HG02884 (cell line): ENCODE measurements around the gene TNRC18.
"Not testable (repeated sequence)": the region's sequence is repeated elsewhere in the genome, so short reads cannot be mapped to it uniquely, and the experiment has no call there.

Source experiments
- ATAC-seq: cut with Tn5 transposase; IDR thresholded peaks from one replicate; pipeline ENCODE4 v1.9.1; 2021; ENCODE audit warnings: mild to moderate bottlenecking, moderate library complexity; ENCODE audit not compliant: unreplicated experiment

TNRC18 gene, protein sequence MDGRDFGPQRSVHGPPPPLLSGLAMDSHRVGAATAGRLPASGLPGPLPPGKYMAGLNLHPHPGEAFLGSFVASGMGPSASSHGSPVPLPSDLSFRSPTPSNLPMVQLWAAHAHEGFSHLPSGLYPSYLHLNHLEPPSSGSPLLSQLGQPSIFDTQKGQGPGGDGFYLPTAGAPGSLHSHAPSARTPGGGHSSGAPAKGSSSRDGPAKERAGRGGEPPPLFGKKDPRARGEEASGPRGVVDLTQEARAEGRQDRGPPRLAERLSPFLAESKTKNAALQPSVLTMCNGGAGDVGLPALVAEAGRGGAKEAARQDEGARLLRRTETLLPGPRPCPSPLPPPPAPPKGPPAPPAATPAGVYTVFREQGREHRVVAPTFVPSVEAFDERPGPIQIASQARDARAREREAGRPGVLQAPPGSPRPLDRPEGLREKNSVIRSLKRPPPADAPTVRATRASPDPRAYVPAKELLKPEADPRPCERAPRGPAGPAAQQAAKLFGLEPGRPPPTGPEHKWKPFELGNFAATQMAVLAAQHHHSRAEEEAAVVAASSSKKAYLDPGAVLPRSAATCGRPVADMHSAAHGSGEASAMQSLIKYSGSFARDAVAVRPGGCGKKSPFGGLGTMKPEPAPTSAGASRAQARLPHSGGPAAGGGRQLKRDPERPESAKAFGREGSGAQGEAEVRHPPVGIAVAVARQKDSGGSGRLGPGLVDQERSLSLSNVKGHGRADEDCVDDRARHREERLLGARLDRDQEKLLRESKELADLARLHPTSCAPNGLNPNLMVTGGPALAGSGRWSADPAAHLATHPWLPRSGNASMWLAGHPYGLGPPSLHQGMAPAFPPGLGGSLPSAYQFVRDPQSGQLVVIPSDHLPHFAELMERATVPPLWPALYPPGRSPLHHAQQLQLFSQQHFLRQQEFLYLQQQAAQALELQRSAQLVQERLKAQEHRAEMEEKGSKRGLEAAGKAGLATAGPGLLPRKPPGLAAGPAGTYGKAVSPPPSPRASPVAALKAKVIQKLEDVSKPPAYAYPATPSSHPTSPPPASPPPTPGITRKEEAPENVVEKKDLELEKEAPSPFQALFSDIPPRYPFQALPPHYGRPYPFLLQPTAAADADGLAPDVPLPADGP (N-terminal part only)

DNA sequence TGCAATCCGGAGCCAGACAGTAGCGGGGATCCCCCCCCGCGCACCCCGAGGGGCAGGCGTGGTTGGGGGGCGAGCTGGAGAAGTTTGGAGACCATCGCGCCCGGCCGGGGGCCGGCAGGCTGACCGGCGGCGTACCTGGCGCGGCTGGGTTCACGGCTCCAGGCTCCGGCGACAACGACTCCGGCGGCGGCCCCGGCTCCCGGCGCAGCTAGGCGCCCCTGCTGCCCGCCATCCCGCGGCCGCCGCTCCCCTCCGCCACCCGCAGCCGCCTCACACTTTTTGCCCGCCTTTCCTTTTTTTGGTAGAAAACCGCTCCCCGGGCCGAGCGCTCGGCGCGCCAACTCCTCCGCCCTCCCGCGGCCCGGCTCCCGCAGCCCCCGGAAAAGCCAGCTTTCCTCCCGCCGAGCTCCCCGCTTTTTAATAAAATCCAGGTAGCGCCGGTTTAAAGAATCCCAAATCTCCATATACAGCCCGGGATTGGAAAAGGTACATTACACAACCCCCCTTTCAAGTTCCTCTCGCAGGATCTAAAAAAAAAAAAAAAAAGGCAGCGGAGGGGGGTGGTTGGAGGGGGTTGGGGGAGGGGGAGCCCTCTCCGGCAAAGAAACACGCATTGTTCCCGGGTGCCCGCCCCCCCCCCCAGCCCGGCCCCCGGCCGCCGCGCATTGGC, at the start of gene TNRC18:
TNRC18 (minus strand) TSS at position 529 of the 670 bp plus-strand sequence. CDS start 2,588 bp downstream, outside the sequence.
- no peak for ATAC-seq

DNA sequence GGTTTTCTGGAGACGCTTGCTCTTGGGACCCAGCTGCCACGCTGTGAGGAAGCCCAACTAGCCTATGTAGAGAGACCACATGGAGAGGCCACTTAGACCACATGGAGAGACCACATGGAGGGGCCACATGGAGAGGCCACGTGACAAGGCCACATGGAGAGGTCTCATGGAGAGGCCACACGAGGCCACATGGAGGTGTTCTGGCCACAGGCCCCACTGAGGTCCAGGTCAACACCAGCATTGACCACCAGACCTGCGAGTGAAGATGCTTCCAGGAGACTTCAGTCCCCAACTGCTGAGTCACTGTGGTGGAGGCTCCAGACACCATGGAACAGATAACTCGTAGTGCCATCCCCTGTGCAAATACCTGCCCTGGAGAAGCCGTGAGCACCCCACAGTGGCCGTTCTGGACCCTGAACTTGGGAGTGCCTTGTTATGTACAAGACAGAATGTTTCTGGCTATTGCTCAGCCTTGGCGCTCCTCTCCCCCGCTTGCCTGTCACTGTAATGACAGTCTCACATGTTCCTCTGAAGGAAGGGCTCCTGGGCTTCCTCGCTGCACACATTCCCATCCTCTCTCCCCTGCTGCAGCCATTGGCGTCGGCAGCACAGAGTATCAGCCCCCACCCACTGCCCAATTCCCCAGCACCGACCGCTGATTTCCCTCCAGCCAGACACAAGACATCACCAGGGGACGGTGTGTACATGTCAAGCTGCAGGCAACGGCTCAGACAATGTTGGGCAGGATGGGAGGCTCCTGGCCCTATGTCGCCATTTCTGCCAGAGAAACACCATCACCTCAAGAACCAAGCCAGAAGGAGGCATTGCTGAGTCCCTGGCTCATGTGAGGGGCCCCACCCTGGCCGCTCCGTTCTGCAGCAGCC, 49.0 kb upstream of the TNRC18 start:
- no peak for ATAC-seq

DNA sequence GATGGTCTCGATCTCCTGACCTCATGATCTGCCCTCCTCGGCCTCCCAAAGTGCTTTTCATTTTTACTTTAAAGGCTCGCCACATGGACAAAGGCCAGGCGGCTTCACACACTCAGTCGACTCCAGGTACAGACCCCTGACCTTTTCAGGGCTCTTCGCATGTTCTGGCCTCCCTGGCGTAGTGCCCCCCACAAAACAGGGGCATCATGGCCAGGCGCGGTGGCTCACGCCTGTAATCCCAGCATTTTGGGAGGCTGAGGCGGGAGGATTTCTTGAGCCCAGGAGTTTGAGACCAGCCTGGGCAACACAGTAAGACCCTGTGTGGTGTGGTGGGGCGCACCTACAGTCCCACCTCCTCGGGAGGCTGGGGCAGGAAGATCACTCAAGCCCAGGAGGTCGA, 48.0 kb upstream of the TNRC18 start:
- ATAC-seq = not testable (repeated sequence)

DNA sequence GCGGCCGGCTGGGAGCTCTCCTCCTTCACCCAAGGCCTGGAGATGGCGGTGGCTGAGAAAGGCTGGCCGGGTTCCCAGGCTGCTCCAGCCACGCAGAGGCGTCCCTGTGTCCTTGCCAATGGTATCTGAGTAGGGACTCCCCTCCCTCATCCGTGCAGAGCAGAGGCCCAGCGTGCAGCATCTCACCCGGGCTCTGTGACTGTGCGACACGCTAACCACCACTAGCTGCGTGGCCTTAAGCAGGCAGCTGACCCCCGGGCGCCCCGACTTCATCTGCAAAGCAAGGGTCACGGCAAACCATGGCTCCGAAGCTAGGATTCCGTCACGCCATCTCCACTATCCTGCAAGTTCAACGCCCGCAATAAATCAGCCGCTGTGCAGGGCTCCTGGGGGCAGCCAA, 47.2 kb upstream of the TNRC18 start:
- no peak for ATAC-seq

DNA sequence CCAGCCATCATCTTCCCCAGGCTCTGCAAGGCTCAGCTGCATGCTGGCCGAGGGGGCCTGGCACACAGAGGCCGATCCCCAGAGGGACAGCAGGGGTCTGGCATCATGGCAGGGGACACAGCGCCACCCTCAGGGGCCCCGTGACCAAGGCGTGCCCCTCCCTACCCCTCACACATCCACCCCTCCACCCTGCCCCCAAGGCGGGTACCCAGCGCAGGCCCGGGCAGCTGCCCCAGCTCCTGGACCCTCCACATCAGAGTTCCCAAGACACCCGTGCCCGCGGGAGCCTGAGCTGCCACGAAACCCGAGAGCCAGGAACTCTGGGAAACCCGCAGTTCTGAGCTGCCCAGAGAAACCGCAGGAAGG, 46.5 kb upstream of the TNRC18 start:
- ATAC-seq = no peak

DNA sequence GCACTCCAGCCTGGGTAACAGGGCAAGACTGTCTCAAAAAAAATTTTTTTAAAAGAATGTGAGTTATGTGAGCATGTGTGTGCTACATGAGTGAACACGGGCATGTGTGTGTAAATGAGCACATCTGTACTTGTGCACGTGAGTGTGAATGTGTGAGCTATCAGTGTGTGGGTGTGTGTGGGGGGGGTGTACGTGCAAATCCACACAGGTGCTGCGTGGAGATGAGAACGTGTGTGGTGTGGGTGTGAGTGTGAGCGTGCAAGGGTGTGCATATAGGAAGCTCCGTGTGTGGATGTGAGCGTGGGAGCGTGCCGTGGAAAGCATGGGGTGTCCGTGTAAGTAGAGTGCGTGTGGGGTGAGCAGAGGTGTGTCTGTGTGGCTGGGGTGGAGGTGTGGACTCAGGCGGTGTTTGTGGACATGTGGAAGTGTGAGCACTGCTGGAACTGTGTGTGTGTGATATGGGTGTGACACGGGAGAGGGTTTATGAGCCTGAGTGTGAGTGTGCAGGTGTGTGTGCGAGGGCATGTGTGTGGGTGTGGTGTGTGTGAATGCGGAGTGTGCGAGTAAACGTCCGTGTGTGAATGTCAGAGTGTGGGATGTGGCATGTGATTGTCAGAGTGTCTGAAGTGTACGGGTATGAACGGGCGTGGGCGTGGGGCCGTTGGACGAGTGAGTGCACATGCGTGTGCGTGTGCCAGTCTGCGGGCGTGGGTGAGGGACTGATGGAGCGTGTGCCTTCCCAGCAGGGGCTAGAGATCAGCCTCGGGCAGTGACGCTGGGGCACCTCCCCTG, 45.9 kb upstream of the TNRC18 start:
- no peak for ATAC-seq

DNA sequence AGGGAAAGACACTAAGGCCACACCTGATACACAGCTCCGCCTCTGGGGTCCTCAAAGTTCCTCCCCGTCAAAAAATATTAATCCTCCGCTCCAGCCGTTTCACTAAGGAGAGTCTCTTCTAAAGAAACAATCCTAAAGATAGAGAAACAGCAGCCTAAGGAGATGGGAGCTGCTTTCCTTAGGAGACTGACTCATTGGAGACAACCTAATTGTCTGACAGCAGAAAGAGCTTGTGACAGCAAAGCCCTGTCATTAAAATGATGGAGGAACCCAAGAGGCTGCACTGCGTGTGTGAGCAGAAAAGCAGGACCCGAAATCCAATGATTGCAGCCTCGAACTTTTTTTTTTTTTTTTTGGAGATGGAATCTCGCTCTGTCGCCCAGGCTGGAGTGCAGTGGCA, 44.0 kb upstream of the TNRC18 start:
- ATAC-seq = no peak

DNA sequence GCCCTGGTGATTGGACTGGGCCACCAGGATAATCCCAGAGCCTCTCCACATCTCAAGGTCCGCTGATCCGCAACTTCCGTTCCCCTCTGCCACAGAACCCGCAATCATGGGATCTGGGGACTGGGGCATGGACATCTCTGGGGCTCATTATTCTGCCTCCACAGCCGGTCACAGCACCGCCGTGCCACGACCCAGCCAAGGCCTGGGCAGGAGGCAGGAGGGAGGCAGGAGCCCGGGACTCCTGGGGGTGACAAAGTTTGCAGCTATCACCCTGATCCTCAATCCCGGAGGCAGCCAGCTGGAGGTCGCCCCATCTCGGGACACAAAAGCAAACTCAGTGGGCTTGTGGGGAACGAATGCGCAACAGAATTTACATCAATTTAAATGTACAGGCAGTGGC, 42.9 kb upstream of the TNRC18 start:
- no peak for ATAC-seq

DNA sequence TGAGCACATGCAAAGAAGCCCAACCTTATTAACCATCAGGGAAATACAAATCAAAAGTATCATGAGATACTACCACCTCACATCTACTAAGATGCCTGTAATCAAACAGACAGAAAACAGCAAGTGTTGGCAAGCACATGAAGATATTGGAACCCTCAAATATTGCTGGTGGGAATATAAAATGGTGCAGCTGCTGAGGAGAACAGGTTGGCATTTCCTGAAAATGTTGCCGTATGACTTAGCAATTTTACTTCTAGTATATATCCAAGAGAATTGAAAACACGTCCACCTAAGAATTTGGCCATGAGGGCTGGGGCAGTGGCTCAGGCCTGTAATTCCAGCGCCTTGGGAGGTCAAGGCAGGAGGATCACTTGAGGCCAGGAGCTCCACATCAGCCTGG, 39.4 kb upstream of the TNRC18 start:
- no peak for ATAC-seq

DNA sequence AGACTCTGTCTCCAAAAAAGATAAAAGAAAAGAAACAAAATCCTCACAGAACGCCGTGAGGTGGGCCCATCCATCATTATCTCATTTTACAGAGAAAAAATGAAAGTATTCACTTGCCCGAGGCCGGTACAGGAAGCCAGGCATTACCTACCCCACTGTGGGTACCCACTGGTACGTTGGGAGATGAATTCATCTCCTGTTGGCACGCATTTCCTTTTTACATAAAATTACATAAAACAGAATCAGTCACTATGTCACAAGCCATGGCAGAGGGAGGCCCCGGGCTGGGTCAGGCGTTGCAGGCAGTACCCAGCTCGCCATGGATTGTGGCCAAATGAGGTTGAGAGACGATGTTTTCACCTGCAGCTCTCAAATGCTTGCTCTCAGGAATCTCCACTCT, 38.6 kb upstream of the TNRC18 start:
- no peak for ATAC-seq

DNA sequence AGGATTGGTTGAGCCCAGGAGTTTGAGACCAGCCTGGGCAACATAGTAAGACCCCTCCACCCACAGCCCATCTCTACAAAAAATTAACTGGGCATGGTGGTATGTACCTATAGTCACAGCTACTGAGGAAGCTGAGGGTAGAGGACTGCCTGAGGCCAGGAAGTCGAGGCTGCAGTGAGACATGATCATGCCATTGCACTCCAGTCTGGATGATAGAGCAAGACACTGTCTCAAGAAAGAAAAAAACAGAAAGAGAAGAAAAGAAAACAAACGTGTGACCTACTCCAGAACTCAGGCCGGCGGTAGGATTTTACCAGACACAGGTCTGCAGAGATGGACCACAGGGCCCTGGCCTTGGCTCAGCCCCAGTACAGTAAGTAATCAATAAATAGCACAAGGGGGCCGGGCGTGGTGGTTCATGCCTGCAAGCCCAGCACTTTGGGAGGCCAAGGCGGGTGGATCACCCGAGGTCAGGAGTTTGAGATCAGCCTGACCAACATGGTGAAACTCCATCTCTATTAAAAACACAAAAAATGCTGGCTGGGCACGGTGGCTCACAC, 35.4 kb upstream of the TNRC18 start:
- ATAC-seq = no peak

DNA sequence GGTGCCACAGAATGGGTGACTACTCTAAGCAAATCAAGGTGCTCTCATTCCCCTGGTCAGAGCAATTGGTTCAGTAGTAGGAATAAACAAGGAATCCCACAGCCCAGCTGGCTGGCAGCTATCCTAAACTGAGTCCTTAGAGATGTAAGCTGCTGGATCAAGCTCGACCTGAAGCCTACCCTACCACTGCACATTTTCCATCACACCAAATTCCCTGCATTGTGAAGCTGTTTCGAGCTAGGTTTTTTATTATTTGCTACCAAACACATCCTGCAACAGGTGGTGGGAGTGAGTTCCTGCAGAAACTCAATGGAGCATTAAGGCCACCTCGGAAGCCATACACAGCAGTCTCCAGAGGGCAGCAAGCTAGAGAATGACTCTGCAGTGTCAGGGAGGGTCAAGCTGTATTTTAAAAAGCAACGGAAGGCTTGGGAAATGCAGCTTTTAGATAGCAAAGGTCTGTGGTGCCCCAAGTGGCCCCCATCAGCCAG, 33.7 kb upstream of the TNRC18 start:
- no peak for ATAC-seq

DNA sequence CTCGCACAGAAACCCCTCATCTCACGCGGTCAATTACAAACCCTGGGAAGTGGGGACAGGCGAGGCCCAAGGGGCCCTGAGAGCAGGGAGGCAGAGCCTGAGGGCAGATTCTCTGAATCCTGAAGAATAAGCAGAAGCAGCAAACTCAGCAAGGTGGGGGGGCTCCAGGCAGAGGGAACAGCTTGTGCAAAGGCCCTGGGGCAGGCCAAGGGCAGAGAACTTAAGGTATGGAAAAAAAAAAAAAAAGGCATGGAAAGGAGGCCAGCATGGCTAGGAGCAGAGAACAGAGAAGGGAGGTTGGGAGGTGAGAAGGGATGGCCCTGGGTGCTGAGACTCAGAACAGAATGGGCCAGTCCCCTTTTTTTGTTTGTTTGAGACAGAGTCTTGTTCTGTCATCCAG, 32.8 kb upstream of the TNRC18 start:
- ATAC-seq = no peak

DNA sequence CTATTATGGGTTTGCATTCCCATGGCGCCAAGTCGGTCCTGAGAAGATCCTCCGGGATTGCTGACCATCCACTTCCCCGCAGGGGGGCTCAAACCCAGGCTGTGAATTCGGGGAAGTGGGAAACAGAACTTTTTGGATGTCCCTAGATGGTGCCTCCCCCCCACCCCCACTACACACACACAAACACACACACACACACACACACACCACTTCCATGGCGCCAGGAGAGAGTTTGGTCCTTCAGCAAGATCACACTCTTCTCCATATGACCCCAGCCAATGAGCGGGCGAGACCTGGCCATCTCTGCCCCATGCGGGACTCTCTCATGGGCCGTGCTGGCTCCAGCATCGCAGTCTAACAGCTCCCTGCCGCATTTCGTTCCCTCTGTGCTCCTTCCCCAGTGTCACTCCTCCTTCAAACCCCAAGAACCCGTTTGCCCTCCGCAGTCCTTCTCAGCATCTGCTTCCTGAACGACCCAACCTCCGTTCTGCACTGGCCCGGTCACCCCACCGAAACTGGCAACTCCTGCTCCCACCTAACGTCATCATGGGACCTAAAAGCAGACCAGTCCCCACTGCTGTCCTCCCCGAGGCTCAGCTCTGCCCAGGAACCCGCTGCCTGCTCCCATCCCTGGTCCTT, 32.1 kb upstream of the TNRC18 start:
- no peak for ATAC-seq

DNA sequence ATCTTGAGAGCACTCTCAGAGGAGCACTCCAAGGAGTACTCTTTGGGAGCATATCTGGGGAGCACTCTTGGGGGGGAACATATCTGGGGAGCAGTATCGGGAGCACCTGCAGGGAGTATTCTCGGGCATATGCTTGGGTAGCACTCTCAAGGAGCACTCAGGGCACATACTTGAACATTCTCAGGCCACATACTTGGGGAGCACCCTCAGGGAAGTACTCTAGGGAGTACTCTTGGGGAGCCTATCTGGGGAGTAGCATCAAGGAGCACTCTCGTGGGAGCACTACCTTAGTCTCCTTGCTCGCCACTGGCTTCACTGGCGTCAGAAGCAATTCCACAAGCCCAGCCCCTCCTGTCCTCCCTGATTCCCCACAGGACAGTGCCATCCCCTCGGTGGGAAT, 31.5 kb upstream of the TNRC18 start:
- ATAC-seq = no peak

DNA sequence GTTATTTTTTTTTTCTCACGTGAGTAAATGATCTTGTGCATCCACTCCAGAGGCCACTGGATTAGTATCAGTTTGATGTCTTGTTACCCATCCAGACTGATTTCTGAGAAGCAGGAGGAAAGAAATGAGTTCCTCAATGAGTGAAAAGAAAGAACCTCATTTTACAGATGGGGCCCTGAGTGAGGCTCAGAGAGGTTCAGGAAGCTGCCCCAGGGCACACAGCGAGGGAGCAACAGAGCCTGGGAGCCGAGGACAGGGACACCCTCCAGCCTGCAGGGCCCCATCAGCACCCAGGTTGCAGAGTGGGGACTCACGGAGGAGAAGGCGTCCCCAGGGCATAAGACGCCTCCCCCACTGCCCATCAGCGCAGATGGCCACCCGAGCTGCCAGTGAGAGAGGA, 30.9 kb upstream of the TNRC18 start:
- no peak for ATAC-seq

DNA sequence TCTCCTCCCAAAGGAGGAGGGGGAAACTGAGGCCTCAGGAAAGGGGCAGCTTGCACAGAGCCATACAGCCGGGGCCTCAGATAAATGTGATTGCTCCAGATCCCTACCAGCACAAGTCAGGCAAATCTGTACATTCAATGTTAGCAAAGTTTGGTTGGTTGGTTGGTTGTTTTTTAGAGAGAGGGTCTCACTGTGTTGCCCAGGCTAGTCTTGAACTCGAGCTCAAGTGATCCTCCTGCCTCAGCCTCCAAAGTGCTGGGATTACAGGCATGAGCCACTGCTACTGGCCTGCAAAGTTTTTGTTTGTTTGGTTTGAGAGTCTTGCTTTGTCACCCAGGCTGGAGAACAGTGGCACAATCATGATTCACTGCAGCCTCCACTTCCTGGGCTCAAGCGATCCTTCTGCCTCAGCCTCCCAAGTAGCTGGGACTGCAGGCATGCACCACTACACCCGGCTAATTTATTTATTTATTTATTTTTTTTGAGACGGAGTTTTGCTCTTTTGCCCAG, 30.0 kb upstream of the TNRC18 start:
- no peak for ATAC-seq

DNA sequence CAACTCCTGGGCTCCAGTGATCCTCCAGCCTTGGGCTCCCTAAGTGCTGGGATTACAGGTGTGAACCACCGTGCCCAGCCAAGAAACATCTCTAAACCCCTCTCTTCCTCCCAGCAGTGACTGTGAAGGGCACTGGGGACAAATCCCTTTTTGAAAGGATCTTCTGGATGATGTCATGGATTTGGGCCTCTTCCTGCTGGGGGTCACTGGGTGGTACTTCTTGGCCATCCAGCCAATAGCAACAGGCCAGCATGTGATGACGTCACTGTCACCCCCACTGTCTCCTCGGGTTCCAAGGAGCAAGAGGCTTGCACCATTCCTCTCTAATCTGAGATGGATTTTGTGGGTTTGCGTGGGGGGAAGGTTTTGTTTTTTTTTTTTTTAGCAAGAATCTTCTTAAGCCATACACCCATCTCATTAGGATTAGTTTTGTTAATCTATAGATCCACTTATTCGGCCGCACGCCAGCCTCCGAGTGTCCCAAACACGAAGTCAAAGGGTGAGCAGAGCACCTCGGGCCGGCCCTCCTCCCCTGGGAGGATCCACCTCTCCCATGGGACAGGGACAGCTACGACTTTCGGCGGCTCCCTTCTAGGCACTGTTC, 29.4 kb upstream of the TNRC18 start:
- no peak for ATAC-seq
